Glutamatergic neuron (in vitro differentiated cells): ENCODE data around the gene PKD1L1. TPM values are rescaled to one million over a fixed set of nuclear protein-coding genes. Genes with fewer than 3 reads are reported as not detected.
A peak's percentile ranks its signal among the peaks of the same experiment; 100 is the strongest.
"Not testable (repeated sequence)": the region's sequence is repeated elsewhere in the genome, so short reads cannot be mapped to it uniquely, and the experiment has no call there.

Experiments used
- DNase-seq: peaks from one replicate; pipeline ENCODE4 v3.0.0; 2022
- H3K27ac Mint-ChIP-seq: one replicate; pipeline ENCODE4 v1.8.0; 2020; ENCODE audit warnings: mild to moderate bottlenecking, mixed read lengths, inconsistent platforms; ENCODE audit not compliant: unreplicated experiment
- H3K27me3 Mint-ChIP-seq: one replicate; pipeline ENCODE4 v1.8.0; 2020; ENCODE audit warnings: mild to moderate bottlenecking, moderate library complexity, mixed read lengths, inconsistent platforms; ENCODE audit not compliant: unreplicated experiment
- H3K36me3 Mint-ChIP-seq: one replicate; pipeline ENCODE4 v1.8.0; 2020; ENCODE audit warnings: mild to moderate bottlenecking, mixed read lengths, inconsistent platforms; ENCODE audit not compliant: unreplicated experiment
- H3K4me1 Mint-ChIP-seq: one replicate; pipeline ENCODE4 v1.8.0; 2020; ENCODE audit warnings: mild to moderate bottlenecking, low read depth, mixed read lengths, inconsistent platforms; ENCODE audit not compliant: unreplicated experiment
- H3K4me3 Mint-ChIP-seq: one replicate; pipeline ENCODE4 v1.8.0; 2020; ENCODE audit warnings: mild to moderate bottlenecking, mixed read lengths, inconsistent platforms; ENCODE audit not compliant: unreplicated experiment
- H3K9me3 Mint-ChIP-seq: one replicate; pipeline ENCODE4 v1.8.0; 2020; ENCODE audit warnings: mild to moderate bottlenecking, moderate library complexity, mixed read lengths, inconsistent platforms; ENCODE audit not compliant: unreplicated experiment
- total RNA-seq: library from RNA; stranded (reverse); fragmentation: NEBNext Ultra II Directional; extraction: Animal tissue kit (Norgen Biotek cat#: 25700); gene quantifications from one replicate; pipeline ENCODE4 v1.2.1, GENCODE V29; 2021; ENCODE audit not compliant: unreplicated experiment
- TF ChIP-seq, protein P1 (sequence below): fragments of 200-600 bp; sonication (generic); IDR thresholded peaks from one replicate; pipeline ENCODE4 v1.5.0; 2021; ENCODE audit not compliant: partially characterized antibody, unreplicated experiment

The PKD1L1 gene
- total RNA-seq, 1 donor from 2014 or later, result 0.17 TPM

DNA sequence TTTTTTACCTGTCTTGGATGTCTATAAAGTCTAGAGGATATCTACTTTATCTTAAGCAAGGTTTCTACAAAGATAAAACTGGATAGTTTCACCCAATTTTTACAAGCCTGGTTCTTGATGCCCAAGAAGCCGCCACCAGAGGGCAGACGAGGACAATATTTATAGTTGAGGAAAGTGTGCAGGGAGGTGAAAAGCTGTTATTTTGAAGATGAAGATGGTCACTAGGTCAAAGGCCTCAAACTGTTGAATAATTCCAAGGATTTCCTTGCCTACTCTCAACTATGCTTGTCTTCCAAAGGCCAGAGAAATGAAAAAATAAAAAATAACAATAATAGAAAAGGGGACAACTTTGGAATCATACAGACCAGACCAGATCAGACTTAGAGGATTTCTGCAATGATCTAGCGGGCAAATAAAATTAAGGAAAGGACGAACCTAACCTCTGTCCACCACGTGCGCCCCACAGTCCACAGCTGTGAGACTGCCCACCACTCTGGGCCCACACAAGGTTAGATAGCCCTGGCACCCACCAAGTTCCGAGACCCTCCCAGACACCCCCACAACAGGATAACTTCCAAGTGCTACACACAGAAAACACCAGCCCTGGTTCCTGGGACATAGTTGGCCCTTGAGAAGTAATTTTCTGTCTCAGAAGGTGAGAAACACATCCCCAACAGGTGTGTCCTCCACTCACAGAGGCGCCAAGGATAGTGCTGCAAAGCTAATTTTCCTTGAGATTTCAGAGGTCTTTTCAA, 2.8 kb downstream of the PKD1L1 start:
- no peak overlapping the region for H3K27ac Mint-ChIP-seq
- peak; percentile 87 for DNase-seq

DNA sequence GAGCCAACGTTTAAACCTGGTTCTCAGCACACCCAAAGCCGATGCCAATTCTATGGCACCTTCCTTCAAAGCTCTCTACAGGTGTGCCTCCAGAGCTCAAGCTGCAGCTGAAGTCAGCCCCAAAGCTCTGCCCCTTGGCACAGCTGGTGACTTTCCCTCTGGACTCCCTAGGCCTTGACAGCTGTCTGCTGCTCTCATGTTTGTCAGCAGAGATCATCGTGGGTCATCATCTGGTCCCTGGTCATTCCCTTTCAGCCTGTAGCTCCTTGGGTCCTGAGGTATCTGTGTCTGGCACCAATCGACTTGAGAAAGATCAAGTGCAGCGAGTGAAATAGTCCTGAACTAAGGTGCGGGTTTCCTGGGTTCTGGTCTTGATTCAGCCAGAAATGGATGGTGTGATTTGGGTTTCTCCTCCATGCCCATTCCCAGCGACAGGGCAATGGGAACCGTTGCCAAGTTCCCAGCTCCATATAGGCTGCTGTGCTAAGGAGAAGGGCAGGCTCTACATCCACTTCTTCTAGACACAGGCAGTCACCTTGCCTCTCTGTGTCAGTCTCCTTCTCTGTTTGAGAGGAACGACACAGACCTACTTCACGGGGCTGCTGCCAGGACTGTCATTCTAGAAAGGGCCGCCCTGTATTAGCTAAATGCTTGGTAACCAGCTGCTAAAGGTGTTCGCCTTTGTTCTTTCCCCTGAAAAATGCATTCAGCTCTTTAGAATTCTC, 3.6 kb downstream of the PKD1L1 start:
- Mint-ChIP-seq H3K27ac (no peak overlapping the region), H3K4me1 (peaks cover 16% of the 10 kb centered on the region), H3K4me3 (no peak overlapping the region), H3K27me3 (no peaks in the 10 kb centered on the region), H3K9me3 (peaks cover 2% of the 10 kb centered on the region), H3K36me3 (no peaks in the 10 kb centered on the region)
- no peak for DNase-seq
- TF ChIP-seq, protein P1, sequence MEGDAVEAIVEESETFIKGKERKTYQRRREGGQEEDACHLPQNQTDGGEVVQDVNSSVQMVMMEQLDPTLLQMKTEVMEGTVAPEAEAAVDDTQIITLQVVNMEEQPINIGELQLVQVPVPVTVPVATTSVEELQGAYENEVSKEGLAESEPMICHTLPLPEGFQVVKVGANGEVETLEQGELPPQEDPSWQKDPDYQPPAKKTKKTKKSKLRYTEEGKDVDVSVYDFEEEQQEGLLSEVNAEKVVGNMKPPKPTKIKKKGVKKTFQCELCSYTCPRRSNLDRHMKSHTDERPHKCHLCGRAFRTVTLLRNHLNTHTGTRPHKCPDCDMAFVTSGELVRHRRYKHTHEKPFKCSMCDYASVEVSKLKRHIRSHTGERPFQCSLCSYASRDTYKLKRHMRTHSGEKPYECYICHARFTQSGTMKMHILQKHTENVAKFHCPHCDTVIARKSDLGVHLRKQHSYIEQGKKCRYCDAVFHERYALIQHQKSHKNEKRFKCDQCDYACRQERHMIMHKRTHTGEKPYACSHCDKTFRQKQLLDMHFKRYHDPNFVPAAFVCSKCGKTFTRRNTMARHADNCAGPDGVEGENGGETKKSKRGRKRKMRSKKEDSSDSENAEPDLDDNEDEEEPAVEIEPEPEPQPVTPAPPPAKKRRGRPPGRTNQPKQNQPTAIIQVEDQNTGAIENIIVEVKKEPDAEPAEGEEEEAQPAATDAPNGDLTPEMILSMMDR, result no peak

More for the DNA sequence above, 2.8 kb downstream of the PKD1L1 start:
- peaks cover 16% of the 10 kb centered on the region for H3K4me1 Mint-ChIP-seq
- no peak overlapping the region for H3K4me3 Mint-ChIP-seq
- no peaks in the 10 kb centered on the region for H3K36me3 Mint-ChIP-seq
- peaks cover 2% of the 10 kb centered on the region for H3K9me3 Mint-ChIP-seq
- TF ChIP-seq, protein P1, result peak; percentile 91
- no peaks in the 10 kb centered on the region for H3K27me3 Mint-ChIP-seq

DNA sequence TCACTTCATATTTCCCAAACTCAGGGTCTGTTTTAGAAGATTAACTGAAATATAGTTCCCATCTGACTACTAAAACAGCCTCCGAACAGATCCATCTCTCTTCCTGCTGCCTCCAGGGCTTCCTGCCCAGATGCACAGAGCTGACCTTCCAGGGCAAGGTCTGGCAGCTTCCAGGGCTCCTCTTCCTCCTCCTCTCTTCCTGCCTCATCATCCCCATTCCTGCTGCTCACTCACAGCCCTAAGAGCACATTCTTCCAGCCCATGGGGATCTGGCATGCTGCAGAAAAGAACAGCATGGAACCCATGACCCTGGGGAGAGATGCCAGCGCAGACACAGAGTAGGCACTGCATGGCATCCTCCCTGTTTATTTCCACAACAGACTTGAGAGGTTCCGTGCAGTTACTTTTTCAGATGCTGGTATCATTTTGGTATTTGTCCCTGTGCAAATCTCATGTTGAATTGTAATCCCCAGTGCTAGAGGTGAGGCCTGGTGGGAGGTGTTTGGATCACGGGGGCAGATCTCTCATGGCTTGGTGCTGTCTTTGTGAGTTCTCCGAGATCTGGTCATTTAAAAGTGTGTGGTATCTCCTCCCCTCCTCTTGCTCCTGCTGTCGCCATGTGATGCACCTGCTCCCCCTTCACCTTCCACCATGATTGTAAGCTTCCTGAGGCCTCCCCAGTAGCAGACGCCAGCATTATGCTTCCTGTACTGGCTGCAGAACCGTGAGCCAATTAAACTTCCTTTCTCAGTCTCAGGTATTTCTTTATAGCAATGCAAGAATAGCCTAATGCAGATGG, 4.4 kb downstream of the PKD1L1 start:
- H3K27ac Mint-ChIP-seq, result no peak overlapping the region
- TF ChIP-seq, protein P1, result no peak
- no peak for DNase-seq
- H3K4me1 Mint-ChIP-seq, result peaks cover 16% of the 10 kb centered on the region
- no peaks in the 10 kb centered on the region for H3K36me3 Mint-ChIP-seq
- H3K4me3 Mint-ChIP-seq, result no peak overlapping the region
- H3K9me3 Mint-ChIP-seq, result peaks cover 2% of the 10 kb centered on the region
- no peaks in the 10 kb centered on the region for H3K27me3 Mint-ChIP-seq

DNA sequence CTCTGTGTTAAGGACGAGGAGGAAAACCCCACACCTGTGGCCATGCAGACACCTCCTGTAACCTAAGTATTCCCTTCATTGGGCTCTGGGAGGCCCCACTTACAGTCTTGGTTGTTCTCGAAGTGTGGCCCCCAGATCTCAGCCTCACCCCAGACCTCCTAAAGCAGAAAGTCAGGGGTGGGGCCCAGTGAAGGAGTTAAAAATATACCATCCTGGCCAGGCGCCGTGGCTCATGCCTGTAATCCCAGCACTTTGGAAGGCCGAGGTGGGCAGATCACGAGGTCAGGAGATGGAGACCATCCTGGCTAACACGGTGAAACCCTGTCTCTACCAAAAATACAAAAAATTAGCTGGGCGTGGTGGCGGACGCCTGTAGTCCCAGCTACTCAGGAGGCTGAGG, 5.6 kb downstream of the PKD1L1 start:
- not testable (repeated sequence) for H3K36me3 Mint-ChIP-seq, H3K9me3 Mint-ChIP-seq, H3K27me3 Mint-ChIP-seq, DNase-seq, H3K4me3 Mint-ChIP-seq, H3K27ac Mint-ChIP-seq
- peaks cover 16% of the 10 kb centered on the region for H3K4me1 Mint-ChIP-seq

DNA sequence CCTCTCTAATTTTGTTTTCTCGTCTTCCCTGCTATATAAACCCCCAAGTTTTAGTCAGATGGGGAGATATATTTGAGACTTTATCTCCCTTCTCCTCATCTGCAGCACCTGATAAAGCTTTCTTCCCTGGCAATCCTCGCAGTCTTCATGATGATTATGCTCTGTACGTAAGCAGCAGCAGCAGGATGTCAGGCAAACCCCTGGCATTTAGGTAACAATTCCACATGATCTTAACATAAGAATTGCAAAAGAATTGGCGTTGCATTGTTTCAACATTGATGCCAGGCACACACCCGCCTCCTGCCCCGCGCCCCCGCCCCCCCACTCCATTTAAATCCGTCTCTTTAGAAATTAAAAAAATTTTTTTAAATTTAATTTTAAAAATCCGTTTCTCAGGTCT, 6.1 kb downstream of the PKD1L1 start:
- no peak for DNase-seq
- peaks cover 2% of the 10 kb centered on the region for H3K9me3 Mint-ChIP-seq
- H3K36me3 Mint-ChIP-seq, result no peaks in the 10 kb centered on the region
- H3K4me3 Mint-ChIP-seq, result no peak overlapping the region
- H3K4me1 Mint-ChIP-seq, result peaks cover 16% of the 10 kb centered on the region
- H3K27me3 Mint-ChIP-seq, result peaks cover 2% of the 10 kb centered on the region
- no peak overlapping the region for H3K27ac Mint-ChIP-seq
- TF ChIP-seq, protein P1, result no peak
